Subcutaneous abdominal adipose tissue (tissue), 5 donors: ENCODE data around the gene SNCAIP.
A peak's percentile ranks its signal among the peaks of the same experiment; 100 is the strongest.
"Not testable (repeated sequence)": the region's sequence is repeated elsewhere in the genome, so short reads cannot be mapped to it uniquely, and the experiment has no call there.

Experiments
- H3K27ac ChIP-seq: one replicate; pipeline ENCODE4 v1.7.0; 2013; ENCODE audit warnings: low read depth, mild to moderate bottlenecking, inconsistent platforms, low read length, moderate library complexity
- H3K27me3 ChIP-seq, 5 donors: one replicate each; pipeline ENCODE4 v1.7.0; 2013; ENCODE audit warnings: low read length in 5 of 5, inconsistent platforms in 1 of 5; ENCODE audit not compliant: control insufficient read depth in 5 of 5, insufficient read depth in 4 of 5
- H3K36me3 ChIP-seq, 5 donors: one replicate each; pipeline ENCODE4 v1.7.0; 2013; ENCODE audit warnings: low read length in 5 of 5; ENCODE audit not compliant: control insufficient read depth in 5 of 5, insufficient read depth in 5 of 5
- H3K4me1 ChIP-seq, 5 donors: one replicate each; pipeline ENCODE4 v1.7.0; 2013; ENCODE audit warnings: low read length in 5 of 5, mild to moderate bottlenecking in 3 of 5, moderate library complexity in 1 of 5; ENCODE audit not compliant: control insufficient read depth in 5 of 5, insufficient read depth in 5 of 5
- H3K4me3 ChIP-seq, 5 donors: one replicate each; pipeline ENCODE4 v1.7.0; 2013; ENCODE audit warnings: low read length in 5 of 5, low read depth in 1 of 5
- H3K9ac ChIP-seq, 5 donors: one replicate each; pipeline ENCODE4 v1.7.0; 2013; ENCODE audit warnings: low read length in 5 of 5, mild to moderate bottlenecking in 4 of 5, moderate library complexity in 3 of 5
- H3K9me3 ChIP-seq, 5 donors: one replicate each; pipeline ENCODE4 v1.7.0; 2013; ENCODE audit warnings: low read length in 5 of 5; ENCODE audit not compliant: control insufficient read depth in 5 of 5
- donor health status: healthy.
- donor health status: healthy.
- donor health status: healthy.
- donor health status: healthy.
- donor health status: healthy.

SNCAIP gene

GRCh38 chr5:122486616-122487015 is 174.6 kb downstream of the SNCAIP start:
- H3K4me3 ChIP-seq, H3K27me3 ChIP-seq, H3K9me3 ChIP-seq, H3K4me1 ChIP-seq, H3K9ac ChIP-seq, H3K27ac ChIP-seq, H3K36me3 ChIP-seq: not testable (repeated sequence)

- Histone ChIP-seq H3K9me3 (no peaks in the 10 kb centered on the region), H3K4me1 (no peaks in the 10 kb centered on the region), H3K27me3 (no peaks in the 10 kb centered on the region), H3K27ac (no peak overlapping the region), H3K4me3 (no peak overlapping the region), H3K36me3 (no peaks in the 10 kb centered on the region), H3K9ac (no peak overlapping the region)
Measured at GRCh38 chr5:122490718-122491117, 178.7 kb downstream of the SNCAIP start.

- H3K27ac ChIP-seq: no peak overlapping the region
- no peaks in the 10 kb centered on the region for H3K4me1 ChIP-seq
Measured at GRCh38 chr5:122492675-122493074, 180.6 kb downstream of the SNCAIP start.

GRCh38 chr5:122493091-122494021 is 181.3 kb downstream of the SNCAIP start:
- no peak overlapping the region for H3K27ac ChIP-seq
- H3K9me3 ChIP-seq: no peaks in the 10 kb centered on the region

More at GRCh38 chr5:122492675-122493074, 180.6 kb downstream of the SNCAIP start:
- Histone ChIP-seq H3K27me3 (no peaks in the 10 kb centered on the region), H3K36me3 (no peaks in the 10 kb centered on the region), H3K9ac (no peak overlapping the region), H3K4me3 (no peak overlapping the region), H3K9me3 (no peaks in the 10 kb centered on the region)

GRCh38 chr5:122494109-122494508 is 182.1 kb downstream of the SNCAIP start:
- Histone ChIP-seq H3K27ac (no peak overlapping the region), H3K36me3 (no peaks in the 10 kb centered on the region), H3K9ac (no peak overlapping the region), H3K27me3 (no peaks in the 10 kb centered on the region), H3K4me3 (no peak overlapping the region), H3K9me3 (no peaks in the 10 kb centered on the region), H3K4me1 (no peaks in the 10 kb centered on the region)

More at GRCh38 chr5:122493091-122494021, 181.3 kb downstream of the SNCAIP start:
- Histone ChIP-seq H3K4me1 (no peaks in the 10 kb centered on the region), H3K36me3 (no peaks in the 10 kb centered on the region), H3K27me3 (no peaks in the 10 kb centered on the region), H3K9ac (no peak overlapping the region), H3K4me3 (no peak overlapping the region)

GRCh38 chr5:122498163-122498562 is 186.1 kb downstream of the SNCAIP start:
- H3K4me3 ChIP-seq: no peak overlapping the region
- no peaks in the 10 kb centered on the region for H3K36me3 ChIP-seq
- no peak overlapping the region for H3K9ac ChIP-seq
- no peak overlapping the region for H3K27ac ChIP-seq
- H3K9me3 ChIP-seq: no peaks in the 10 kb centered on the region
- H3K4me1 ChIP-seq: peaks cover 0 to 14% (median 8%) of the 10 kb centered on the region in 5 donors
- H3K27me3 ChIP-seq: no peaks in the 10 kb centered on the region

- H3K27ac ChIP-seq: peak overlapping the region; percentile 19
- no peak overlapping the region for H3K4me3 ChIP-seq
- no peaks in the 10 kb centered on the region for H3K36me3 ChIP-seq
- no peak overlapping the region for H3K9ac ChIP-seq
- H3K9me3 ChIP-seq: no peaks in the 10 kb centered on the region
- H3K27me3 ChIP-seq: no peaks in the 10 kb centered on the region
- H3K4me1 ChIP-seq: peaks cover 0 to 14% (median 8%) of the 10 kb centered on the region in 5 donors
Measured at GRCh38 chr5:122499585-122499984, 187.5 kb downstream of the SNCAIP start.

- Histone ChIP-seq H3K9ac (no peak overlapping the region), H3K4me3 (no peak overlapping the region), H3K27ac (peak overlapping the region; percentile 19), H3K9me3 (no peaks in the 10 kb centered on the region), H3K36me3 (no peaks in the 10 kb centered on the region), H3K27me3 (no peaks in the 10 kb centered on the region), H3K4me1 (peaks cover 0 to 14% (median 8%) of the 10 kb centered on the region in 5 donors)
Measured at GRCh38 chr5:122500245-122501088, 188.4 kb downstream of the SNCAIP start.

GRCh38 chr5:122501089-122501435 is 189.0 kb downstream of the SNCAIP start:
- Histone ChIP-seq H3K27me3 (no peaks in the 10 kb centered on the region), H3K4me3 (no peak overlapping the region), H3K9ac (no peak overlapping the region), H3K9me3 (no peaks in the 10 kb centered on the region), H3K4me1 (peaks cover 0 to 14% (median 8%) of the 10 kb centered on the region in 5 donors), H3K36me3 (no peaks in the 10 kb centered on the region), H3K27ac (peak overlapping the region; percentile 19)

GRCh38 chr5:122507045-122507444 is 195.0 kb downstream of the SNCAIP start:
- no peaks in the 10 kb centered on the region for H3K36me3 ChIP-seq
- H3K4me3 ChIP-seq: no peak overlapping the region
- H3K27me3 ChIP-seq: no peaks in the 10 kb centered on the region
- H3K27ac ChIP-seq: no peak overlapping the region
- H3K9ac ChIP-seq: no peak overlapping the region
- no peaks in the 10 kb centered on the region for H3K4me1 ChIP-seq
- no peaks in the 10 kb centered on the region for H3K9me3 ChIP-seq
